GM18868 (cell line): ENCODE results near the gene SMPD3.

Experiments used
- ATAC-seq: cut with Tn5 transposase; IDR thresholded peaks from one replicate; pipeline ENCODE4 v1.9.1; 2021; ENCODE audit warnings: mild to moderate bottlenecking, moderate library complexity; ENCODE audit not compliant: unreplicated experiment

SMPD3 gene

DNA sequence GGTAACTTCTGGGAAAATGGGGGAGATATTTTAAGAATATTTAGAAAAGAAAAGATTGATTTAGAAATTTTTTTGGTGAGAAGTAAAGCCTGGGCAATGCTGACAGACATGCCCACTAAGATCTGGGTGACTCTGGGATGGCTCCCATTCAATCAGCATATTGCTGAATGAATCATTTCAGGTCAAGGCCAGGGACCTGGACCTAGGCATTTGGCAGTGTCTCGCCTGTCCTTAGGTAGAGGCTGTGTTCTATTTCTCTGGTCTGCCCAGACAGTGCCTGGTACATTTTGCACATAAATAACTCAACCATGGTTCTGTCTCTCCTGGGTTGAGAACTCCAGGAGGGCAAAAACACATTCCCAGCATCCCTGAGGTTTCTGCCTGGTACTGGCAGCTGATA, 39.9 kb downstream of the SMPD3 start:
- no peak for ATAC-seq

DNA sequence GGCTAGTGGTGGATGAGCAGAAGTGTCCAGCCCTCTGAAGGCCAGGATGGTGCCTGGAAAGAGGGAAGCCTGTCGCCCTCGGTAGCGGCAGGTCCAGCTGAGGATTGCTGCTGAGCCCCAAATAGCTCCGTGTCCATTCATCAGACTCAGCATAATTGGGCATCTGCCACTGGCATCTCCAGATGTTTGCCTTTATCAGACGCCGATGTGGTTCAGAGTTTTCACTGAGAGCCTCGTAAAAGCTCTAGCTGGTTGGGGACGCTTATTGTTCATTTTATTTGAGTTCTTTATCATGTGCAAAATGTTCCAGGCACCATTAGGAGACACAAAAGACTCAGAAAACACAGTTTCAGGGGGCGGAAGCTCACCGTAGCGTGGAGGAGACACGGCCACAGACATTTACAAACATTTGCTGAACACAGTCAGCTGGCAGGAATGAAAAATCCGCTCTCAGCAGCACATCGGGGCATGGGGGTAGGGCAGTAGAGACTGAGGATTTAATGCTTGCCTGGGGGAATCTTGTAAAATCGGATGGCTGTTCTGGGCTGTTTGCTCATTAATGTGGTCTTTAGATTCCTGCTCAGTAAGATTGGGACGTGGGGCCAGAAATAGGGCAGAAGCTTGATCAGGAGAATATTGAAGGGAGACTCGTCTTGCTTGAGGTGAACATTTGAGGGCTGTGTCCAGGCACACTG, 41.7 kb downstream of the SMPD3 start:
- no peak for ATAC-seq

DNA sequence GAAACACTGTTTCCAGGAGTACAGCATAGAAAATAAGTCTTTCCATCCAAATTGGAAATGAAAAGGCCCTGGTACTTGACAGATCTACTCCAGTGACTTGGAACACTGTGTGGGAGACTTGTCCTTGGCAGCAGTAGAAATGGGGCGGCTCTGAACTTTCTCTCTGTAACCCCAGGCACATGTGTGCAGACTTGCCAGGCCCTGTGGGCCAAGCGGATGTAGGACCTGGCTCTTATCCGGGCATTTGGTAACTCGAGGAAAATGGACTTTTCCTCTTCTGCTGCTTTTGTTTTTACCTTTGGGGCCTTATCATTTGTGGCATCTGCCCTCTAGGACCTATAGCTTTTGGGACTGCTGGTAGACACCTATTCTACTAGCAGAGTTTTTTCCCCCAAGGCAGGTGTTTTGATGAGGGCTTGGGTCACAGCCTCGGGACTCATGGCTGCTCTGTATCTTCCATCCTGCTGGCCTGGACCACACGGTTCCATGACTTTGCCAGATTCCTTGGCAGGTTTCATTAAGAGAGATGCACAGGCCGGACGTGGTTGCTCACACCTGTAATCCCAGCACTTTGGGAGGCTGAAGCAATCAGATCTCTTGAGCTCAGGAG, 43.5 kb downstream of the SMPD3 start:
- no peak for ATAC-seq

DNA sequence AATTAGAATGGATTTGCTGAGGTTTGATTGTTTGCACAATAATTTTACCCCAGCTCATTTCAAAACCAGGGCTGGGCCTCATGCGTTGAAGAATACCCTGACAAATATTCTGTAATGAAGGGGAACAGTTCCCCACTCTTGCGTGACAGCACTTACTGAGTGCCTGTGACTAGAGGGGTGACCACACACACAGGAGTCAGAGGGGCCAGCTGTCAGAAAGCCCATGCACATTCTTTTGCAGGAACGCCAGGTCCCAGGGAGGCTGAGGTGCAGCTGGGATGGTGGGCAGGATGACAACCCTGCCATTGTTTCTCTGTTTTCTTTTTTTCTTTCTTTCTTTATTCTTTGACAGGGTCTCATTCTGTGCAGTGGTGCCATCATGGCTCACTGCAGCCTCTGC, 44.6 kb downstream of the SMPD3 start:
- ATAC-seq = no peak

DNA sequence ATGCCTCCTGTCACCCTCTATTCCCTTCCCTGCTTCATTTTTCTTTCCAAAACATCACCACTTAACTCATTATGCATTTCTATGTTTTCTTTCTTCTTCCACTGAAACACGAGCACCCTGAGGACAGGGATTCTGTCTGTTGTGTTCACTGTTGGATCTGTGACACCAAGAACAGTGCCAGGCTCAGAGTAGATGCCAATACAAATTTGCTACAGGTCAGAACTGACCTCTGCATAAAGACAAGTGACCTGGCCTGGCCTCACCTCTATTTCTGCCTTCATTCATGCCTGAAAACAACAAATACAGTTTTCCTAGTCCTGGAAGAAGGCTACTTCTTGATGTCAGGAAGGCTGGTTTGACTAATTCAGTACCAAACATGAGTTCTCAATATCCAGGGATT, 45.1 kb downstream of the SMPD3 start:
- ATAC-seq = no peak

DNA sequence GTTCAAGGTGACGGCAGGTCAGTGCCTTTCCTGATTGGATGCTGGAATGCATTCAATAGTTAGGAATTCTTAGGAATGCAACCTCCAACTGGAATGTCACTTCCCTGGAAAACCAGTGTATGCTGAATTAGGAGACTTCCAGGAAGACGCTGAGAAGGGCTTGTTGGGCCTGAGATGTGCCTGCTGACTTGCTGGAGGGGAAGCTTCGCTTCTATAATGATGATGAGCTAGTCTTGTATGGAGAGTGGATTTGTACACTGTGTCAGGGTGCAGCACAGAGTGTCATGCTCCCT, 45.6 kb downstream of the SMPD3 start:
- no peak for ATAC-seq

DNA sequence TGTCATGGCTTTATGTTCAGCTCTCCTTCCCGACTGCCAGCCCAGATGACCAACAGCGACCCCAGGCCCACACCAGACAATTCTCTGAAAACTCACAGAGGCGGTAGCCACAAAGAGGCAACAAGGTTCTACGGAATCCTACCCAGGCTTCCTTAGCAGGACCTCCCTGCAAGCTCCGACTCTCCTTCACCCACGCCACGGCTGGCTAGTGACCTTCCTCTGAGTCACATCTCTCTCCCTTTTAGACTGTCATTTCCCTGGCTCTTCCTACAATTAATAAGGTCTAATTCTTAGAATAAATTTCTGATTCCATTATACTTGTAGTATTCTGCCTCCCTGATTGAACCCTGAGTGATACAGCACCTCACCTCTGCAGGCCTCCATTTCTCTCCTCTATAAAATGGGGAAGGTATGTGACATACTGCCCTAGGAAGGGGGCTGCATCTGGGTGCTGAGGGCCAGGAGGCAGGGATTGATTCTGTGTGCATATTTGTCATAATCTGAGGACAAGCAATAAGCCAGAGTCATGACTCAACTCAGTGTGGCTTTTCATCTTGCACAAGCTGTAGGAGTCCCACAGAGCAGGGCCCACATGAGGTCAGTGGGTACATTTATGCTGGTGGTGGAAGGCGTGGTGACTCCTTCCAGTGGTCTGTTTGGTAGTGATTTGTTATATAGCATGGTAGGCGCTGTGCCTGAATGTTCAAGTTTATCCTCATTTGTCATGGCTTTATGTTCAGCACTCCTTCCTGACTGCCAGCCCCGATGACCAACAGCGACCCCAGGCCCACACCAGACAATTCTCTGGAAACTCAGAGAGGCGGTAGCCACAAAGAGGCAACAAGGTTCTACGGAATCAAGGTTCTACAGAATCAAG, 46.2 kb downstream of the SMPD3 start:
- ATAC-seq = no peak

DNA sequence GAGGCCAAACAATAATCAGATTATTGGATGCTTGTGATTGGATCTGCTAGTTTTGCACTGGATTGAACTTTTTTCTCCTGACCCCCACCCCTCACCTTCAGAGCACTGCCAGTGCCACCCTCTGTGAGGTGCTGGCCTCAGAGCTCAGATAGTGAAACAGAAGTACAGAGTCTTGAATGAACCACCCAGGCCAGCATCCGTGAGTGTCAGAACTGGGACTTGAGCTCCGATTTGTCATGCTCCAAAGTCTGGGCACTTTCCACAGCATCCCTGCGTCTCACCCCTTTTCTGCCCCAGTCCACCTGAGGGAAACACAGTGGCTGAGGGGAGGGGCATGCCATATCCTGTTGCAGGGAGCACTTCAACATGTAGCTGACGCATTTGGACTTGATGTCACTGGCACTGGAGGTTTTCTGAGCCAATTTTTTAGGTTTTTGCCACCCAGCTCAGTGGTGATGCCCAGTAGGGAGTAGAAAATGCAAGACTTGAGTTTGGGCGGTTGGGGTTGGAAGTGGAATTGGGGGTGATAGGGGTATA, 47.3 kb downstream of the SMPD3 start:
- no peak for ATAC-seq

DNA sequence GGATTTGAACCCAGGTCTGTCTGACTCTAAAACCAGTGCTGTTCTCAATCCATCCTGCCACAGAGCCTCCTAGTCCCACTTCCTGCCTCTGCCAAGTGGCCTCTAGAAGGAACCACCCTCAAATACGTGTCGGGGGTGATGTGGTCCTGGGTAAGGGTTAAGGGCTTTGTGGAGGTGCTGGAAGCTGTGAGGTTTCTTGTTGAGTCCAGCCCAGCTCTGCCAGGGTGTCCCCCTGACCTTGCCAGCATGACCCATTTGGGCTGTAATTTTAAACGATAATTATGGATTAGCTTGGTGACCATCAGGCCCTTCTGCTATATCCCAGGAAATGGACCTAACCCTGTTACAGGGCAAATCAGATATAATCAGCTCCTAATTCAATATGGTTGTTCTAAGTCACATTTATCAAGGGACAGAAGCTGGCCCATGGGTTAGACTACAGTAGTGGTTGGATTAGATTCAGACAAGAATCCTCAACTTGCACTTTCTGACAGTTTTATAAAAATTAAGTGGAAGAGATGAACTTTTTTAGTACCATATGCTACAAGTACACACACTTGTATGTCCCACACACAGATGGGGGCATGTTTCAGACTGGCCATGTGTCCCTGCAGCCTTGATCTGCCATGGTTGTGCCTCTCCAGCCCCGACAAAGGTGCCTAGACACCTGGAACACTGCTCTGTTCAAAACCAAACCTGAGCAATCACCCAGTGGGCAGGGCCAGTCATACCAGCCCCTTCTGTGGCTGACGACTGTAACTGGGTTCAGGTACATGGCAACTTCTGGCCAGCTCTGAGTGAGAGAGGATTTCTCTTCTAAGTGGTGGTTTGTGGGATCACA, 48.0 kb downstream of the SMPD3 start:
- ATAC-seq = no peak

DNA sequence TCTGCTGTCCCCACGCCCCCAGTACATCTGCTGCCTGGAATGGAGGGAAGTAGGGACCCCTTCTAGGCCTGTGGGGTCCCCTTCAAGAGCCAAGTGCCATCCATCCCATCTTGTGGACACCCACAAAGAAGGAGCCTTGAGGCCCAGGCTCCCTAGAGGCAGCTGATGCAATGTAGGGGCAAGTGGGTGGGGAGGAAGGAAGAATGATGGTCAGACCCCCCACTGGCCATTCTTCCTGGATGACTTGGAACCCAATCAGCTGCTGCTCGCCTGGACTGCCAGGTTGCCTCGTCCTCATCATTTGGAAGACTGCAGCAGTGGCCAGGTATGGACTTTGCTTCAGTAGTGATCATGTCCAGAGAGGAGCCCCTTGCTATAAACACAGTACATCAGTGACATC, 48.9 kb downstream of the SMPD3 start:
- no peak for ATAC-seq

DNA sequence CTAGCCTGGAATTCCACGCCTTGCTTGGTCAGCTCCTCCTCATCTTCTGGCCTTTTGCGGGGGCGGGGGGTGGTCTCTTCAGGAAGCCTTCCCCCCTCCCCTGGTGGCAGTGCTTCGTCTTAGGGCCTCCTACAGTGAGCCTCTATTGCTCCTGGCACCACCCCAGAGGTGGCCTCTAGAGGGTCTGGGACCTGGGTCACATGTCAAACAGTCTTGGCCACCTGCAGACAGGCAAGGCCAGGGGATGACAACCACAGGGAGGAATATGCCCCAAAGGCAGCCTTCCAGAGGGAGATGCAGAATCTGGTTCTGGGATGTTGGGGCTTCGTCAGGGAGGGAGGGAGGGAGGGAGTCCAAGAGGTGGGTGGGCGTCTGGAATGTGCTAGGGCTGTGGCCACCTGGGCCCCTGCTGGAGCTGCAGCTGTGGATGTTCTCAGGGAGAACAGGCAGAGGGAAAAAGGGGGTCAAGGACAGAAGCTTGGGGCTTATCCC, 50.6 kb downstream of the SMPD3 start:
- ATAC-seq = no peak

DNA sequence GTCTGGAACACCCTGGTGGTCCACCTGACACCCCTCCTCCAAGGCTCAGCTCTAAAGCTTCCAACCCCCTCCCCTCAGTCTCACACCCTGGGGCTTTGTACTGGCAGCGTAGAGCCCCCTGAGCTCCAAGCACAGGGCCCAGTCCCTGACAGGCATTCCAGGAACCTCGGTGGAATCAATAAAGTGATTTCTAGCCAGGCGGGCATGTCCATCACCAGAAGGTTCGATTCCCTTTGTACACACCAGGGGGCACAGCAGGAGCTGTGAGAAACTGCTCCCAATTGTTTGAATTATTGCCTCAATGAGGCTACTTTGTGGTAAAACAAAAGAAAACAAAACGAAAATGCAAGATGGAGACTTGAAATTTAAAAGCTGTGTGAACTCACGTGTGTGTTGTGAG, 51.8 kb downstream of the SMPD3 start:
- no peak for ATAC-seq

DNA sequence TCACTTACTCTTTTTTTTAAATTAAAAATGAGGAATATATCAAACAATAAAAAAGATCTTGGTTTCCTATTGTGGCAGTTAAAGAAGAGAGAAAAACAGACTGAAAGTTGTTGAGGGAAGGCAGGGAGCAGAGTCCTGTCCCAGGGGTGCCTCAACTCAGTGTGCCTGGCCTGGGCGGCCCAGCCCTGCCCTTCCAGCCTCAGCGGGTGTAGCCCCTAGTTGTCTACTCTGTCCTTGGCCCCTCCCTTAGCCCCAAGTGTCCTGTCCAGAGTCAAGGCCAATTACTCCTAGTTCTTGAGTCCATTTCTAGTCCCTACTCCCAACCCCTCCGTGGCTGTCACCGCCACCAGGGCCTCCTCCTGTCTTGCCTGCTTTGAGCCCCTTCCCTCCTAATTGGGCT, 52.5 kb downstream of the SMPD3 start:
- no peak for ATAC-seq

DNA sequence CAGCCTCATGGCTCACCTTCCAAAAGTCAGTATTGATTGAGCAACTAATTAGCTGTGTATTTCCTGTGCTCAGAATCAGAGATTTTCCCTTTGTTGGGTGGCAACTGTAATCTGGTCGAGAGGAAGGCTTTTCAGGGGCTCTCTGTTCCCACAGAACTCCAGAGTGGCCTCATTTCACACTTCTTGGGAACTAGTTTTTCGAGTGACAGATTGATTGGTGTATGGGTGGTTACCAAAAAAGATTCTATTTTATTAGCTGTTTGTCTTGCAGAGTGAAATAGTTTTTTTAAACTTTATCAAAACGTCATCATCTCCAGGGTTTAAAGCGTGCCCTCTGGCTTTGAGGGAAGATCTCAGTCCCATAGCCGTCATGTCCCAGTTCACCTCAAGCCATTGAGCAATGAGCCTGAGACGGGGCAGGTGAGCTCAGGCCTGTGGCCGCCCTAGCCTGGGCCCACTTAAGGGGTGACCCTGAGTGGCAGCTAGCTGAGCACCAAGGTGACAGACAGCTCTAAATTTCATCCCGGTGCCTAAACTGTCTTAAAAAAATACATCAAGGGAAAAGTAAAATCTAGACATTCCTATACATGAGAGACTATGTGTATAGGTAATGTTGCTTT, 53.0 kb downstream of the SMPD3 start:
- ATAC-seq = no peak

DNA sequence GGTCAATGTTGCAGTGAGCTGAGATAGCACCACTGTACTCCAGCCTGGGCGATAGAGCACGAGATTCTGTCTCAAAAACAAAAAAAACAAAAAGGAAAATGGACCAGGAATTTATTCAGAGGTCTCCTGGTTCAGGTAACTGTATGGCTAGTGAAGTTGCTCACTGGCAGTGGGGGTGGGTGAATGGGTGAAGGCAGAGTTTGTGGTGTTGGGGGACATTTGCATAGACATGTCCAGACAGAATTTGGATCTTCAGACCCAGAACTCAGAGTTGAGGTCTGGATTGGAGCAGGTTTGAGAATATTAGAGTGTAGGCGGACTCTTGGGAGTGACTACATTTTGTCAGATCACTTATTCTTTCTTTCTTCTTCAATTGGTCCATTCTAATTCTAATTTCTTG, 55.0 kb downstream of the SMPD3 start:
- ATAC-seq = no peak

DNA sequence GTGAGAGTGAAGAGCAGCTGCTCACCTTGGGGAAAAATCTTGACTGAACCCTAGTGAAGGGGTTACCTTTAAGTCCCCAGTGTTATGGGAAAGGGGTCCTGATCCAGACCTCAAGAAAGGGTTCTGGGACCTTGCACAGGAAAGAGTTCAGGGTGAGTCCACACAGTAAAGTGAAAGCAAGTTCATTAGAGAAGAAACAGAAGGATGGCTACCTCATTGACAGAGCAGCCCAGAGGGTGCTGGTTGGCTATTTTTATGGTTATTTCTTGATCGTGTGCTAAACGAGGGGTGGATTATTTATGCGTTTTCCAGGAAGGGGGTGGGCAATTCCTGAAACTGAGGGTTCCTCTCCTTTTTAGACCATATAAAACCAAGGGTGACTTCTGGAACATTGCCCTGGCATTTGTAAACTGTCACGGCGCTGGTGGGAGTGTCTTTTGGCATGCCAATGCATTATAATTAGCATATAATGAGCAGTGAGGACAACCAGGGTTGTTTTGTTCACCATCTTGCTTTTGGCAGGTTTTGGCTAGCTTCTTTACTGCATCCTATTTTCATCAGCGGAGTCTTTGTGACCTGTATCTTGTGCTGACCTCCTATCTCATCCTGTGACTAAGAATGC, 58.4 kb downstream of the SMPD3 start:
- no peak for ATAC-seq

DNA sequence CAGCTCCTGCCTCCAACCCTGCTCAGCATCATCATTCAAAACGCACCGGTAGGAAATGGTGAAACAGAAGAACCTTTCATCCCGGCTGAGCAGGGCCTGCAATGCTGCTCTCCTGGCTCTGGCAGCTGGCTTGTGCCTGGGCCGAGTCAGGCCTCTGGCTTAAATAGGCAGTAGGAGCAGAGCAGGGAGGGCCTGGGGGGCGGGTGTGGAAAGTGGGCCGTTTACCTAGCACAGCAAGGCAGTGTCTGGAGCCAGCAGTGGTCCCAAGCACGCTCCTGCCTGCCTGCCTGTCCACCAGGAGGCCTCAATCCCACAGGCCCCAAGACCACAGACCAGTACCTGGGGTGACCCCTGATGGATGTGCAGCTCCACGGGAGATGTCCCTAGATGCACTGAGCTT, 59.3 kb downstream of the SMPD3 start:
- no peak for ATAC-seq

DNA sequence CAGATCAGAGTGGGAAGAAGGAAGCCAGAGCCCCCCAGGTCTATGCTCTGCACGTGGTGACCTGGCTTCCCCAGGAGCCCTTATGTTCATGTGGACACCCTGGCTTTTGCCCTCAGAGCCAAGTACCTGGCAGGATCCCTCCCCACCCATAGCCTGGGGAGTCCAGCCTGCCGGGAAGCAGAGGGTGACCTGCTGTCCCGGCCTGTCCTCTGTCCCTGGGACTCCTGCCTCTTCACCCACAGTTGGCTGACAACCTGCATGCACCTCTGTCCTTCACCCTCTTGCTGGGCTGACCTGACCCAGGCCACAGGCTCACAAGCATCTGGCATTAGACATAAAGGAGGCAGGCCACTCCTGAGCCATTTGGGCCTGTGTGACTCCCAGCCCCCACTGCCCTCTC, 60.2 kb downstream of the SMPD3 start:
- no peak for ATAC-seq

DNA sequence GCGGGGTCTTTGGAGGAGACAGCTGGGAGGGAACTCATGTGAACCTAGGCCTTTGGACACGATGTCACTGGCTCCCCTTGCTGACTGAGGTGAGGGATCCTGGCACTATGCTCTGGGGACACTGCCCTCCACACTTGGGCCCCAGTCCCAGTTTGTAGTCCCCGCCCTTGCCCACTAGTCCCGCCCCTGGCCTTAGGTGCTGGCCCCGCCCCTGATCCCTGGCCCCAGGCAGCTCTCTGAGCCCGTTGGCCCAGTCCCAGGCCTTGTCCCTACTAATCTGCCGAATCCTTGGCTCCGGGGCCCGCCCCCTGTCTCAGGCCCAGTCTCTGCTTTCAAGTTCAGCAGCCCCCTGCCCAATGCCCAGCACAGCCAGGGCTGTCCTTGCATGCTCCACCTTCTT, 61.0 kb downstream of the SMPD3 start:
- ATAC-seq = no peak

DNA sequence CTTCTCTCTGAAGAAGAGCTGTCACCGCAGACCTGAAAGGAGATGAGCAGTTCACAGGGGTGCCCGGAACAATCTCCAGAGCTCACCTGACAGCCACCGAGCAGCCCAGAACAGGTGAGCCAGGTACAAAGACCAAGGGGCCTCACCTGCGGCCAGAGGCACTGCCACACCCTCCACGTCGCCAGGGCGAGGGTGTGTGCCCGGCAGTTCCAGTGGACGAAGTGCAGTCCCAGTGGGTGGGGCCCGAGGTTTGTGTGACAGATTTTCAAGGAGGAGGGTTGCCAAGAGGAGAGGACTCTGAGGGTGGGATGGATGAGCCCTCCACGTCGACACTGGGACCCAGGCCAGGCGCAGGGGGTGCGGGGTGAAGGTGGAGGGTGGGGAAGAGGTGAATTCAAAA, 61.7 kb downstream of the SMPD3 start:
- ATAC-seq = no peak
